Cerebellar cortex (tissue), 1 donor: ENCODE results near the gene KRTAP5-6.
"Not testable (repeated sequence)": the region's sequence is repeated elsewhere in the genome, so short reads cannot be mapped to it uniquely, and the experiment has no call there.

Experiments used
- DNase-seq: peaks from one replicate; pipeline ENCODE4 v3.0.0-alpha.2; 2015; ENCODE audit warnings: low spot score

Gene KRTAP5-6

GRCh38 chr11:1683904-1684572 lies 13.0 kb upstream of the KRTAP5-6 start:
- DNase-seq = not testable (repeated sequence)

- DNase-seq = not testable (repeated sequence)
Measured at GRCh38 chr11:1684886-1685874, 11.8 kb upstream of the KRTAP5-6 start.

GRCh38 chr11:1686220-1686619 lies 10.8 kb upstream of the KRTAP5-6 start:
- DNase-seq = not testable (repeated sequence)

GRCh38 chr11:1688336-1688947 lies 8.6 kb upstream of the KRTAP5-6 start:
- not testable (repeated sequence) for DNase-seq

- not testable (repeated sequence) for DNase-seq
Measured at GRCh38 chr11:1689250-1690166, 7.5 kb upstream of the KRTAP5-6 start.

GRCh38 chr11:1690167-1691025 lies 6.6 kb upstream of the KRTAP5-6 start:
- DNase-seq = no peak

GRCh38 chr11:1691026-1691877 lies 5.7 kb upstream of the KRTAP5-6 start:
- DNase-seq = no peak

- DNase-seq = no peak
Measured at GRCh38 chr11:1691878-1692707, 4.9 kb upstream of the KRTAP5-6 start.

- DNase-seq = no peak
Measured at GRCh38 chr11:1692708-1693326, 4.2 kb upstream of the KRTAP5-6 start.

GRCh38 chr11:1693327-1694063 lies 3.5 kb upstream of the KRTAP5-6 start:
- DNase-seq = peak; percentile 77

- DNase-seq = peak; percentile 80
Measured at GRCh38 chr11:1694064-1694845, 2.7 kb upstream of the KRTAP5-6 start.

- no peak for DNase-seq
Measured at GRCh38 chr11:1694846-1695547, 2.0 kb upstream of the KRTAP5-6 start.

GRCh38 chr11:1695548-1696108 lies 1.4 kb upstream of the KRTAP5-6 start:
- no peak for DNase-seq

GRCh38 chr11:1699771-1700170 lies 2.8 kb downstream of the KRTAP5-6 start:
- DNase-seq = no peak

GRCh38 chr11:1701091-1701807 lies 4.3 kb downstream of the KRTAP5-6 start:
- DNase-seq = no peak
